Chondrocyte (in vitro differentiated cells): ENCODE data around the gene SIRPA. TPM values are rescaled to one million over a fixed set of nuclear protein-coding genes. Genes with fewer than 3 reads are reported as not detected.

Experiments
- DNase-seq: peaks from one replicate; pipeline ENCODE4 v3.0.0; 2021; ENCODE audit warnings: mixed read lengths, low spot score
- H3K27ac Mint-ChIP-seq: one replicate; pipeline ENCODE4 v1.8.0; 2021; ENCODE audit warnings: mild to moderate bottlenecking, moderate library complexity, mixed read lengths; ENCODE audit not compliant: unreplicated experiment
- H3K27me3 Mint-ChIP-seq: 2 replicates; pipeline ENCODE4 v1.8.0; 2021; ENCODE audit warnings: low read depth, mixed read lengths
- H3K36me3 Mint-ChIP-seq: 2 replicates; pipeline ENCODE4 v1.8.0; 2021; ENCODE audit warnings: low read depth, mixed read lengths
- H3K4me1 Mint-ChIP-seq: 2 replicates; pipeline ENCODE4 v1.8.0; 2021; ENCODE audit warnings: low read depth, mild to moderate bottlenecking, mixed read lengths
- H3K4me3 Mint-ChIP-seq: one replicate; pipeline ENCODE4 v1.8.0; 2021; ENCODE audit warnings: mild to moderate bottlenecking, moderate library complexity, mixed read lengths; ENCODE audit not compliant: unreplicated experiment
- H3K9me3 Mint-ChIP-seq: 2 replicates; pipeline ENCODE4 v1.8.0; 2021; ENCODE audit warnings: low read depth, mixed read lengths
- total RNA-seq: library from RNA; stranded (reverse); gene quantifications from 3 replicates; pipeline ENCODE4 v1.2.1, GENCODE V29; 2021
- TF ChIP-seq, protein P1 (sequence below): fragments of 200-600 bp; sonication (generic); IDR thresholded peaks from 2 replicates; pipeline ENCODE4 v1.5.0; 2021; ENCODE audit warnings: antibody characterized with exemption, mild to moderate bottlenecking, moderate library complexity

Gene SIRPA
- total RNA-seq, 1 donor from 2014 or later: 25.6 TPM

DNA sequence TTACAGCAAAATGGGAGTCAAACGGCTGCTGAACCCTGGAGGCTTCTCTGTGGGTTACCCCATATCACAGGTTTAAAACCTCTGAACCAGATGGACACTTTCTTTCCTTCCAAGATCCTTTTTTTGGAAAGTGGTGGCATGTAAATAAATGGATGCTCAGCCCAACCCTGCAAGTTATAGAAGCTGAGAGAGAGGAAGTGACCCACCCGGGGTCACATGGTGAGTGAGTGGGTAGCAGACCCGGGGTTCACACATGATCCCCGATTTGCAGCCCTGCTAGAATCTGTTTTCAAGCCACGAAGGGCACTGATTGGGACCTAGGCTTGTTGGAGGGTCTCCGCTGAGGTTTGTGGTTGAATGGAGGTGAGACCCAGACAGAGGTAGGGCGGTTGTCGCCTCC, 32.0 kb downstream of the SIRPA start:
- Mint-ChIP-seq H3K36me3 (peaks cover 16% of the 10 kb centered on the region), H3K27ac (no peak overlapping the region), H3K4me3 (no peak overlapping the region), H3K27me3 (no peaks in the 10 kb centered on the region), H3K9me3 (no peaks in the 10 kb centered on the region), H3K4me1 (no peaks in the 10 kb centered on the region)
- TF ChIP-seq, protein P1, sequence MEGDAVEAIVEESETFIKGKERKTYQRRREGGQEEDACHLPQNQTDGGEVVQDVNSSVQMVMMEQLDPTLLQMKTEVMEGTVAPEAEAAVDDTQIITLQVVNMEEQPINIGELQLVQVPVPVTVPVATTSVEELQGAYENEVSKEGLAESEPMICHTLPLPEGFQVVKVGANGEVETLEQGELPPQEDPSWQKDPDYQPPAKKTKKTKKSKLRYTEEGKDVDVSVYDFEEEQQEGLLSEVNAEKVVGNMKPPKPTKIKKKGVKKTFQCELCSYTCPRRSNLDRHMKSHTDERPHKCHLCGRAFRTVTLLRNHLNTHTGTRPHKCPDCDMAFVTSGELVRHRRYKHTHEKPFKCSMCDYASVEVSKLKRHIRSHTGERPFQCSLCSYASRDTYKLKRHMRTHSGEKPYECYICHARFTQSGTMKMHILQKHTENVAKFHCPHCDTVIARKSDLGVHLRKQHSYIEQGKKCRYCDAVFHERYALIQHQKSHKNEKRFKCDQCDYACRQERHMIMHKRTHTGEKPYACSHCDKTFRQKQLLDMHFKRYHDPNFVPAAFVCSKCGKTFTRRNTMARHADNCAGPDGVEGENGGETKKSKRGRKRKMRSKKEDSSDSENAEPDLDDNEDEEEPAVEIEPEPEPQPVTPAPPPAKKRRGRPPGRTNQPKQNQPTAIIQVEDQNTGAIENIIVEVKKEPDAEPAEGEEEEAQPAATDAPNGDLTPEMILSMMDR: no peak
- DNase-seq: no peak

DNA sequence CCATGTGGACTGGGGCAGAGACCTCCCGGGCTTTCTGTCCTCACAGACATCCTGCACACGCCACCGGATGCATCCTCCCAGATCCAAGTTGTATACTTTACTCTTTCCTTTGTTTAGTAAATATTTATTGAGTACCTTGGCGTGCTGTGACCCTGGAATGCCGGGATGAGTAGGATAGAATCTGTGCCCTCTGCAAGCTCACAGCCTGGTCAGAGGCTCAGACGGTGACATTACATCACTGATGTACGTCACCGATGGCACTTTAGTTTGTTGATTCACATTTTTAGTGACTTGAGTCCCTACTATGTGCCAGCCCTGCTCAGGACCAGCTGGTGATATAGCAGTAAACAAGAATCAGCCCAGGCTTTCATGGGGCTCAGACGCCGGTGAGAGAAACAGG, 32.9 kb downstream of the SIRPA start:
- Mint-ChIP-seq H3K27ac (no peak overlapping the region), H3K9me3 (no peaks in the 10 kb centered on the region), H3K27me3 (no peaks in the 10 kb centered on the region), H3K4me3 (no peak overlapping the region), H3K36me3 (peaks cover 12% of the 10 kb centered on the region), H3K4me1 (peaks cover 2% of the 10 kb centered on the region)
- DNase-seq: no peak
- TF ChIP-seq, protein P1: no peak

DNA sequence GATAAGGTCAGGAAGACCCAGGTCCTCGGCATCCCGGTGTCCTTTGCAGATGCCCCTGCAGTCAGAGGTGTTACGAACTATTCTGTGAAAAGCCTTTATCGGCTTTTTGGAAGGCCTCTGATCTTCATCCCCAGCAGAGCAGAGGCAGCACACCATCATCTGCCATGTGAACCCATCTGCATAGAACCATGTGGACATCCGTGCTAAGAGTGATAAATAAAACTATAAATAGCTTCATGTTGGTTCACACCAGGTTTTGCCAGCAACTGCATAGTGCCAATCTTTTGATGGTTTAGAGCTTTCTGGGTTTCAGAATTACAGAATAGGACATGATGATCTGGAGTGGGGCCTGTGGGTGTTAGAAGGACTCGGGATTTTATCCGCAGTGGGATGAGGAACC, 33.6 kb downstream of the SIRPA start:
- Mint-ChIP-seq H3K4me1 (peaks cover 8% of the 10 kb centered on the region), H3K27me3 (no peaks in the 10 kb centered on the region), H3K9me3 (no peaks in the 10 kb centered on the region), H3K4me3 (no peak overlapping the region), H3K27ac (no peak overlapping the region), H3K36me3 (peaks cover 8% of the 10 kb centered on the region)
- TF ChIP-seq, protein P1: no peak
- no peak for DNase-seq

DNA sequence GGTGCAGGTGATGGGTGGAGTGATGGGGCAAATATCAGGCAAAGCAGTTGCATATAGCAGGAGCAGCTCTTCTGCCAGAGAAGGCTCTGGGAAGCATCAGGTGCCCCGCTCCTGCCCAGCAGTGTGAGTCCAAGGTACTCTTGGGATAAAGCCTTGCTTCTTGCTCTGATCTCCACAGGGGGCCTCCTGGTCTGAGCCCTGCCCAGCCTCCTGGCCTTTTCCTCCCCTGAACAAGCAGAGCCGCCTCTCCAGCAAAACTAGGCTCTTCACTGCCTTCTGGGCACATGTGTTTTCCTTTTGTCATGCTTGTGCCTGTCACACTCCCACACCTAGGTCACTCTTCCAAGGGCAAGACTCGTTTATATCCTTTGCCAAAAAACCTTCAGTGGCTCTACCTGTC, 34.3 kb downstream of the SIRPA start:
- no peak overlapping the region for H3K27ac Mint-ChIP-seq
- no peaks in the 10 kb centered on the region for H3K9me3 Mint-ChIP-seq
- H3K4me1 Mint-ChIP-seq: peaks cover 15% of the 10 kb centered on the region

DNA sequence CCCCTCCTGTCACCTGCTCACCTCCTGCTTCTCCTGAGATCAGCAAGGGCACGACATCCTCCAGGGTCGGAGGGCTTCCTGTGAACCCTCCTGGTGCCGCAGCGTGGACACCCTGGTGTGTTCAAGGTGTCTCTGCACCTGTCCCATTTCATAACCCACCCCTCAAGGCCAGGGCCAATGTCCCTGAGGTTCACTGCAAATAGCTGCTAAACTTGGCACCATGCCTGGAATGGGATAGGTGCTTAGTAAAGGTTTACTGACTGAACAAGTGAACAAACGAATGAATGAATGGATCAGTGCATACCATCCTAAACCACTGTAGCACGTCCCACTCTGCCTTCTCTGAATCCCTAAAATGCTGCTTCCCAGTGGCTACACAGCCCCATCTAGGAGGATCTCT, 35.0 kb downstream of the SIRPA start:
- no peaks in the 10 kb centered on the region for H3K9me3 Mint-ChIP-seq
- peaks cover 8% of the 10 kb centered on the region for H3K36me3 Mint-ChIP-seq
- H3K27ac Mint-ChIP-seq: no peak overlapping the region
- no peak overlapping the region for H3K4me3 Mint-ChIP-seq
- no peaks in the 10 kb centered on the region for H3K27me3 Mint-ChIP-seq
- TF ChIP-seq, protein P1: no peak
- no peak for DNase-seq
- H3K4me1 Mint-ChIP-seq: peaks cover 21% of the 10 kb centered on the region

More for the DNA sequence above, 34.3 kb downstream of the SIRPA start:
- DNase-seq: no peak
- Mint-ChIP-seq H3K4me3 (no peak overlapping the region), H3K27me3 (no peaks in the 10 kb centered on the region), H3K36me3 (peaks cover 8% of the 10 kb centered on the region)
- TF ChIP-seq, protein P1: no peak
